ENCODE measurements around the gene LRRN3. TPM values are rescaled to one million over a fixed set of nuclear protein-coding genes. Genes with fewer than 3 reads are reported as not detected.

Gene LRRN3
- polyA plus RNA-seq, 2 of the 4 experiments (the other 2 are of a cell fraction) = 0.05 to 0.06 TPM

DNA sequence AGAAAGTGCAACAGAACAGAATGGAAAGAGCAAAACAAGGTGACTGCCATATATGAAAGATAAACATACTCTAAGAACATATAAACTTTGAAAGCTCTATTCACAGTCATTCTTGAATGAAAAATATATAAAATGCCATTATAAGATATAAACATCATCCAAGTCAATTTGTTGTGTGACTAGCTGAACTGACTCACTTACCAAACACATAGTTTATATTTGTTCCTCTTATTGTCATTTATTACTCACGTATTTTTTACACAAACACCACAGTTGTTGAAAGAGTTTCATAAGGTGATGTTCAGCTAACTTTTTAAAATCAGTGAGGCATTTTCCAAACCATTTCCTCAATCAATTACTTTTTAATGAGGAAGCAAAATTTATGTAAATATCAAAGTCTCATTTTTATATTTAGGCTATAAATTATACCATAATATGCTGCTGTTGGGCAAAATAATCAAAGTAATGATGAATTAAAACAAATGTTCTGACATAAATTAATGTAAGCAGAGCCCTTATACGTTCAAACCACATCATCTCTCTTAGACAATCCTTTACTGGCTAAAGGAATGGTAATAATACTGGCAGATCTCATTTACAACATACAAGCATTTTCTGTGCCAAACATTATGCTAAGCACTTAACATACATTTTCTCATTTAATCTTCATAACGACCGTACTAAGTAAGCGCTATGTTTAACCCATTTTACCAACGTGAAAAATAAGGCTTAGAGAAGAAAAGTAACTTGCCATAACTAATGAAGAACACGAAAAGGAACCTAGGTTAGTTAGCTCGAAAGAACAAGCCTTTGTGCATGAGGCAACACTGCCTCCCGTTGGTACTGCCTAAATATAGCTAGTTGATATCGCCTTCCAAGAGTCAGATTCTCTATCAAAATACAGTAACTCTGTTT, 7.3 kb downstream of the LRRN3 start:
- Histone ChIP-seq H3K9me3 (no peaks in the 10 kb centered on the region), H3K4me2 (peak overlapping the region; percentile 38), H3K27ac (no peak overlapping the region), H3K4me1 (peaks cover 13% of the 10 kb centered on the region; the same call in 2 of the 3 replicates), H3K4me3 (no peak overlapping the region)
- CTCF ChIA-PET = interaction anchor here (0.7 to 1.7 kb wide), 9 partner anchors 10 to 699 kb away, joined by 3 to 6 read pairs (median 4); no protein-coding TSS in a partner anchor
- FAIRE-seq (peak; percentile 78), DNase-seq (ENCODE audit: low read depth in 1 of 2, low spot score in 1 of 2) (peak in 1 of 2 experiments; percentile 64), ATAC-seq (peak; percentile 71 to 88; a peak in 5 of 6 replicates)
- 33% methylated on average over 10 of the region's 10 CpGs for WGBS (ENCODE audit: missing lambda C conversion rate)
- no peak for TF ChIP-seq MAZ (IDR thresholded peaks at IDR 0.05; ENCODE audit: borderline replicate concordance, low read depth, low read length)
- no peak for TF ChIP-seq HOXB5 (CRISPR knock-in tag; IDR thresholded peaks at IDR 0.05)
- TF ChIP-seq RAD21 (conservative IDR thresholded peaks at IDR 0.05 in 1 of 2, IDR thresholded peaks at IDR 0.05 in 1 of 2) = peak; percentile 74 to 78
- TF ChIP-seq RARB (CRISPR knock-in tag; IDR thresholded peaks at IDR 0.05) = no peak
- no peak for TF ChIP-seq EHF (CRISPR knock-in tag; IDR thresholded peaks at IDR 0.05)
- TF ChIP-seq FOSL2 (IDR thresholded peaks at IDR 0.05) = no peak
- peak; percentile 71 for TF ChIP-seq FOSL2 (CRISPR knock-in tag; IDR thresholded peaks at IDR 0.05)
- no peak for TF ChIP-seq TP53 (CRISPR knock-in tag; IDR thresholded peaks at IDR 0.05)
- no peak for TF ChIP-seq JUNB (IDR thresholded peaks at IDR 0.05)
- no peak for TF ChIP-seq CHD2 (IDR thresholded peaks at IDR 0.05; ENCODE audit: low read length, partially characterized antibody)
- no peak for TF ChIP-seq EP300 (IDR thresholded peaks at IDR 0.05)
- no peak for TF ChIP-seq ESRRA (IDR thresholded peaks at IDR 0.05; ENCODE audit: borderline replicate concordance, low read length)
- TF ChIP-seq ZSCAN20 (CRISPR knock-in tag; IDR thresholded peaks at IDR 0.05) = no peak
- TF ChIP-seq, protein P1, sequence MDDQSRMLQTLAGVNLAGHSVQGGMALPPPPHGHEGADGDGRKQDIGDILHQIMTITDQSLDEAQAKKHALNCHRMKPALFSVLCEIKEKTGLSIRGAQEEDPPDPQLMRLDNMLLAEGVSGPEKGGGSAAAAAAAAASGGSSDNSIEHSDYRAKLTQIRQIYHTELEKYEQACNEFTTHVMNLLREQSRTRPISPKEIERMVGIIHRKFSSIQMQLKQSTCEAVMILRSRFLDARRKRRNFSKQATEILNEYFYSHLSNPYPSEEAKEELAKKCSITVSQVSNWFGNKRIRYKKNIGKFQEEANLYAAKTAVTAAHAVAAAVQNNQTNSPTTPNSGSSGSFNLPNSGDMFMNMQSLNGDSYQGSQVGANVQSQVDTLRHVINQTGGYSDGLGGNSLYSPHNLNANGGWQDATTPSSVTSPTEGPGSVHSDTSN (IDR thresholded peaks at IDR 0.05) = no peak
- no peak for TF ChIP-seq MYC (IDR thresholded peaks at IDR 0.05; ENCODE audit: borderline replicate concordance, low read length)
- no peak for TF ChIP-seq RCOR1 (IDR thresholded peaks at IDR 0.05; ENCODE audit: low read depth, low read length)
- TF ChIP-seq, protein P2, sequence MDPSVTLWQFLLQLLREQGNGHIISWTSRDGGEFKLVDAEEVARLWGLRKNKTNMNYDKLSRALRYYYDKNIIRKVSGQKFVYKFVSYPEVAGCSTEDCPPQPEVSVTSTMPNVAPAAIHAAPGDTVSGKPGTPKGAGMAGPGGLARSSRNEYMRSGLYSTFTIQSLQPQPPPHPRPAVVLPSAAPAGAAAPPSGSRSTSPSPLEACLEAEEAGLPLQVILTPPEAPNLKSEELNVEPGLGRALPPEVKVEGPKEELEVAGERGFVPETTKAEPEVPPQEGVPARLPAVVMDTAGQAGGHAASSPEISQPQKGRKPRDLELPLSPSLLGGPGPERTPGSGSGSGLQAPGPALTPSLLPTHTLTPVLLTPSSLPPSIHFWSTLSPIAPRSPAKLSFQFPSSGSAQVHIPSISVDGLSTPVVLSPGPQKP (IDR thresholded peaks at IDR 0.05; ENCODE audit: low read depth, low read length) = no peak
- TF ChIP-seq PHF8 (IDR thresholded peaks at IDR 0.05; ENCODE audit: borderline replicate concordance, low read depth) = no peak
- TF ChIP-seq, protein P3, sequence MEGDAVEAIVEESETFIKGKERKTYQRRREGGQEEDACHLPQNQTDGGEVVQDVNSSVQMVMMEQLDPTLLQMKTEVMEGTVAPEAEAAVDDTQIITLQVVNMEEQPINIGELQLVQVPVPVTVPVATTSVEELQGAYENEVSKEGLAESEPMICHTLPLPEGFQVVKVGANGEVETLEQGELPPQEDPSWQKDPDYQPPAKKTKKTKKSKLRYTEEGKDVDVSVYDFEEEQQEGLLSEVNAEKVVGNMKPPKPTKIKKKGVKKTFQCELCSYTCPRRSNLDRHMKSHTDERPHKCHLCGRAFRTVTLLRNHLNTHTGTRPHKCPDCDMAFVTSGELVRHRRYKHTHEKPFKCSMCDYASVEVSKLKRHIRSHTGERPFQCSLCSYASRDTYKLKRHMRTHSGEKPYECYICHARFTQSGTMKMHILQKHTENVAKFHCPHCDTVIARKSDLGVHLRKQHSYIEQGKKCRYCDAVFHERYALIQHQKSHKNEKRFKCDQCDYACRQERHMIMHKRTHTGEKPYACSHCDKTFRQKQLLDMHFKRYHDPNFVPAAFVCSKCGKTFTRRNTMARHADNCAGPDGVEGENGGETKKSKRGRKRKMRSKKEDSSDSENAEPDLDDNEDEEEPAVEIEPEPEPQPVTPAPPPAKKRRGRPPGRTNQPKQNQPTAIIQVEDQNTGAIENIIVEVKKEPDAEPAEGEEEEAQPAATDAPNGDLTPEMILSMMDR (IDR thresholded peaks at IDR 0.05) = peak; percentile 70
- TF ChIP-seq, protein P4, sequence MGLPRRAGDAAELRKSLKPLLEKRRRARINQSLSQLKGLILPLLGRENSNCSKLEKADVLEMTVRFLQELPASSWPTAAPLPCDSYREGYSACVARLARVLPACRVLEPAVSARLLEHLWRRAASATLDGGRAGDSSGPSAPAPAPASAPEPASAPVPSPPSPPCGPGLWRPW (IDR thresholded peaks at IDR 0.05) = no peak
- TF ChIP-seq POLR2A (IDR thresholded peaks at IDR 0.05; ENCODE audit: low read length) = no peak
- TF ChIP-seq EHMT2 (IDR thresholded peaks at IDR 0.05; ENCODE audit: low read depth) = no peak
- no peak for TF ChIP-seq NFE2L2 (conservative IDR thresholded peaks at IDR 0.05; ENCODE audit: low read length)
- TF ChIP-seq, protein P5, sequence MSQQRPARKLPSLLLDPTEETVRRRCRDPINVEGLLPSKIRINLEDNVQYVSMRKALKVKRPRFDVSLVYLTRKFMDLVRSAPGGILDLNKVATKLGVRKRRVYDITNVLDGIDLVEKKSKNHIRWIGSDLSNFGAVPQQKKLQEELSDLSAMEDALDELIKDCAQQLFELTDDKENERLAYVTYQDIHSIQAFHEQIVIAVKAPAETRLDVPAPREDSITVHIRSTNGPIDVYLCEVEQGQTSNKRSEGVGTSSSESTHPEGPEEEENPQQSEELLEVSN (IDR thresholded peaks at IDR 0.05; ENCODE audit: borderline replicate concordance, low read depth) = no peak
- no peak for TF ChIP-seq JUN (IDR thresholded peaks at IDR 0.05)
- TF ChIP-seq SREBF2 (IDR thresholded peaks at IDR 0.05) = no peak
- TF ChIP-seq KDM1A (IDR thresholded peaks at IDR 0.05; ENCODE audit: low read depth) = no peak
- no peak for TF ChIP-seq ZC3H11A (IDR thresholded peaks at IDR 0.05)
- TF ChIP-seq, protein P6, sequence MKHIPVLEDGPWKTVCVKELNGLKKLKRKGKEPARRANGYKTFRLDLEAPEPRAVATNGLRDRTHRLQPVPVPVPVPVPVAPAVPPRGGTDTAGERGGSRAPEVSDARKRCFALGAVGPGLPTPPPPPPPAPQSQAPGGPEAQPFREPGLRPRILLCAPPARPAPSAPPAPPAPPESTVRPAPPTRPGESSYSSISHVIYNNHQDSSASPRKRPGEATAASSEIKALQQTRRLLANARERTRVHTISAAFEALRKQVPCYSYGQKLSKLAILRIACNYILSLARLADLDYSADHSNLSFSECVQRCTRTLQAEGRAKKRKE (CRISPR knock-in tag; IDR thresholded peaks at IDR 0.05; ENCODE audit: low read depth) = no peak
- TF ChIP-seq GATA3 (IDR thresholded peaks at IDR 0.05; ENCODE audit: borderline replicate concordance) = peak; percentile 54; the same call in 1 of the 2 replicates
- peak; percentile 56; the same call in 2 of the 3 replicates for TF ChIP-seq SMC3 (IDR thresholded peaks at IDR 0.05)
- no peak for TF ChIP-seq HOXA7 (CRISPR knock-in tag; IDR thresholded peaks at IDR 0.05)
- TF ChIP-seq, protein P7, sequence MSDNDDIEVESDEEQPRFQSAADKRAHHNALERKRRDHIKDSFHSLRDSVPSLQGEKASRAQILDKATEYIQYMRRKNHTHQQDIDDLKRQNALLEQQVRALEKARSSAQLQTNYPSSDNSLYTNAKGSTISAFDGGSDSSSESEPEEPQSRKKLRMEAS (IDR thresholded peaks at IDR 0.05) = 0 out of 2 replicates have a peak, but pooled peaks have one; percentile 20
- no peak for TF ChIP-seq RNF2 (IDR thresholded peaks at IDR 0.05; ENCODE audit: borderline replicate concordance, low read depth)
- no peak for TF ChIP-seq BHLHE40 (IDR thresholded peaks at IDR 0.05; ENCODE audit: low read depth, low read length)
- TF ChIP-seq HOXB13 (CRISPR knock-in tag; IDR thresholded peaks at IDR 0.05; ENCODE audit: low read depth) = no peak
- POLR2A ChIA-PET = no interaction called here
